Measurements from ENCODE around the gene HNRNPL. TPM values are rescaled to one million over a fixed set of nuclear protein-coding genes. Genes with fewer than 3 reads are reported as not detected.

Gene HNRNPL
- total and polyA plus RNA-seq, 10 of the 15 experiments (the other 5 are each of a cell fraction or from before 2014, with no cell fraction given) = 32.5 to 512 (median 306) TPM

- no peak overlapping the region for H3K9ac ChIP-seq (ENCODE audit: control insufficient read depth, insufficient read depth, low read length)
These were observed 7.2 kb downstream of the HNRNPL start for GRCh38 chr19:38842439-38843174.

More at GRCh38 chr19:38842439-38843174, 7.2 kb downstream of the HNRNPL start:
- 45% methylated on average over 17 of the region's 17 CpGs for WGBS (ENCODE audit: insufficient coverage, insufficient replicate concordance, low lambda C conversion rate, missing lambda C conversion rate)
- Histone ChIP-seq H3K4me2 (ENCODE audit: control insufficient read depth, insufficient read depth) (peak overlapping the region; percentile 6; the same call in 1 of the 2 replicates), H3K27me3 (replicated peaks in 1 of 2; ENCODE audit: control insufficient read depth in 2 of 2, insufficient read depth in 2 of 2, low read length in 1 of 2) (no peaks in the 10 kb centered on the region), H4K20me1 (ENCODE audit: control insufficient read depth, insufficient read depth) (peaks cover 9% of the 10 kb centered on the region), H3K79me2 (ENCODE audit: control insufficient read depth, insufficient read depth, low read length) (peaks cover 43% of the 10 kb centered on the region), H2AFZ (ENCODE audit: control insufficient read depth, low read depth, low read length) (no peak overlapping the region), H3K4me1 (ENCODE audit: control insufficient read depth, insufficient read depth, low read length) (peaks cover 25% of the 10 kb centered on the region), H3K36me3 (ENCODE audit: control insufficient read depth in 2 of 2, insufficient read depth in 2 of 2, low read length in 1 of 2) (peaks cover 55 to 78% of the 10 kb centered on the region in 2 experiments), H3K27ac (ENCODE audit: control insufficient read depth, insufficient read depth) (no peak overlapping the region), H3K4me3 (0 out of 2 replicates have a peak overlapping the region, but pooled peaks have one; percentile 8), H3K9me3 (replicated peaks; ENCODE audit: control insufficient read depth, insufficient read depth, low read length) (no peaks in the 10 kb centered on the region)
- intact Hi-C loops (cut with micrococcal nuclease; ENCODE audit: unreplicated experiment) (no loop called here), in situ Hi-C loops (cut with MboI) (no loop called here)
- ChIA-PET SMC1A (ENCODE audit: uncharacterized antibody, unreplicated experiment) (interaction anchor here (0.7 to 0.8 kb wide), 2 partner anchors 9 to 10 kb away, joined by 3 to 4 read pairs; no protein-coding TSS in a partner anchor), RAD21 (ENCODE audit: unreplicated experiment) (interaction anchor here (1.1 to 1.6 kb wide), 3 partner anchors 11 to 440 kb away, joined by 3 to 4 read pairs (median 4); partner anchors contain the start of genes ECH1 and FAM98C), CTCF (interaction anchor here (0.6 to 1.6 kb wide), 4 partner anchors 23 to 440 kb away, joined by 3 to 6 read pairs (median 3); no protein-coding TSS in a partner anchor), POLR2A (interaction anchor here (1.2 kb wide), 1 partner anchor 10 kb away, joined by 7 read pairs; the partner anchor contains the start of gene ECH1)
- FAIRE-seq (no peak), DNase-seq (ENCODE audit: low read depth, low spot score) (no peak), ATAC-seq (peak; percentile 51)
- no TSS peak for BruUV-seq (replicated peaks)
- TF ChIP-seq POLR2AphosphoS5 (IDR thresholded peaks at IDR 0.05; ENCODE audit: low read length) = peak; percentile 52
- TF ChIP-seq PML (IDR thresholded peaks at IDR 0.05; ENCODE audit: low read length) = 0 out of 2 replicates have a peak, but pooled peaks have one; percentile 7
- TF ChIP-seq USF2 (IDR thresholded peaks at IDR 0.05; ENCODE audit: borderline replicate concordance, low read depth, low read length) = no peak
- peak; percentile 31; the same call in 1 of the 2 replicates for TF ChIP-seq POLR2A (IDR thresholded peaks at IDR 0.05; ENCODE audit: low read depth, low read length)
